Measurements from ENCODE around the gene ANGPTL5.
"Not testable (repeated sequence)": the region's sequence is repeated elsewhere in the genome, so short reads cannot be mapped to it uniquely, and the experiment has no call there.

The ANGPTL5 gene

DNA sequence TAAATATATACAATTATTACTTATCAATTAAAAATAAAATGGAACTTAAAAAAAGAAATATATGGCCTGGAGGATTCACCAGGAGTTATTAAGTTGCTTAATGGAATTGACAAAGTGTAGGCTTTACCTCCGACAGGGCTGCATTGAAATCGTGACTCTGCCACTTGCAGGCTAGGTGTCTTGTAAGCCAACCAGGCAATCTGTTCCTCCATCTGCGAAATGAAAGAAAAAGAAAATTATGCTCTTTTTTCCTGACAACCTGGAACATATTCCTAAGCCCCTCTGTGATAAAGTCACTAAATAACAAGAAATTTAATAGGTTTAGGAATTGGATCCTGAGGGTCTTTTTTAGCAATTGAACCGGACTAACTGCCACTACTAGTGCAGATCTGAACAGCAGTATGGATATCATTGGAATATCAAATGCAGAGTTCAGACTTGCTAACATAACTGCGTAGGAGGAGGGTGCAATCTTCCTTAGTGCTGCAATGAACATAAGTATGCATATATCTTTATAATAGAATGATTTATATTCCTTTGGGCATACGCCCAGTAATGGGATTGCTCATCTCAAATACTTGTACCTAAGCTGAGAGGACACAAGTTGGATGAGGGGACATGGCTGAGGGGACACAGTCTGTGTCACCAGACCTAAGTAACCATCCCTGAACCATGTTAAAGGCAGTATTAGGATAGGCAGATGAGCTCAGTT, 44.0 kb downstream of the ANGPTL5 start:
- in situ Hi-C loops (cut with HindIII; ENCODE audit: low pct_unique_long_range_greater_than_20kb, low sequenced_read_pairs) = no loop called here

DNA sequence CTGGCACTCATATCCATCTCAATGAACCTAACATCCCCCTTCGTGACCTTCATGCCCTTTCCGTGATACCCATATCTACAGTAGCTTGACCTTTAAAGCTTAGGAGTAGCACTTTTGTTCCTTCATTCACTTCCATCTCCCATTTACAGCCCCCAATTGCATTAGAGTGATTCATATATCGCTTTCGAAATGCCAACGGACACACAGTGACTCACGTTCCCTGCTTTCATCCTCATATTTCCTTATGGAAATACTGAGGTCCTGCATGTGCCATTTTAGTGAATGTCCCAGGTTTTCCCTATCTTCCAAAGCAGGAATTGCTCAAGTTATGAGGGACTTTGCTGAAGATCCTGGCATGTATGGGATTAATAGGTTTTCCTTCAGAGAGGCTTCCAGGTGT, 45.8 kb downstream of the ANGPTL5 start:
- no peak for DNase-seq (ENCODE audit: low read depth in 1 of 2, low spot score in 1 of 2)
- in situ Hi-C loops (cut with HindIII; ENCODE audit: low pct_unique_long_range_greater_than_20kb, low sequenced_read_pairs) = no loop called here
- TF ChIP-seq JUND (IDR thresholded peaks at IDR 0.05; ENCODE audit: low read depth) = no peak

More for the DNA sequence above, 44.0 kb downstream of the ANGPTL5 start:
- no peak for TF ChIP-seq JUND (IDR thresholded peaks at IDR 0.05; ENCODE audit: low read depth)
- DNase-seq (ENCODE audit: low read depth in 1 of 2, low spot score in 1 of 2) = no peak

DNA sequence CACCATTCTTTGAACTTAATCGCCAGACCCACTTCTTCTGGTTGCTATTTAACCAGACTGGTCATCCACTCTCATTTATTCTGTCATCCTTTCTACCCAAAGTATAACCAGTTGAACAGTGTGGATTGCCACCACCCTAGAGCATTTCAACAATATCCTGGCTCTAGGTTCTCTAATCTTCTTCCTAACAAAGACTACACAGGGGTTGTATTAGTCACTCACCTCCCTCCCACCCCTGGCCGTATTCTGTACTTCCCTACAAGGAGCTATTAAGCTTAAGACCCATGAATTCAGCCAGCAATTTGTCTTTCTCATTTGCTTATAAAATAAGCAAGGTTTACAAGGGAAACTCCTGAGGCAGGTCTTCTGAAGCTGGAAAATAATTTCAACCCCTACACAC, 48.4 kb downstream of the ANGPTL5 start:
- DNase-seq (ENCODE audit: low read depth in 1 of 2, low spot score in 1 of 2) = no peak
- TF ChIP-seq JUND (IDR thresholded peaks at IDR 0.05; ENCODE audit: low read depth) = no peak
- in situ Hi-C loops (cut with HindIII; ENCODE audit: low pct_unique_long_range_greater_than_20kb, low sequenced_read_pairs) = no loop called here

DNA sequence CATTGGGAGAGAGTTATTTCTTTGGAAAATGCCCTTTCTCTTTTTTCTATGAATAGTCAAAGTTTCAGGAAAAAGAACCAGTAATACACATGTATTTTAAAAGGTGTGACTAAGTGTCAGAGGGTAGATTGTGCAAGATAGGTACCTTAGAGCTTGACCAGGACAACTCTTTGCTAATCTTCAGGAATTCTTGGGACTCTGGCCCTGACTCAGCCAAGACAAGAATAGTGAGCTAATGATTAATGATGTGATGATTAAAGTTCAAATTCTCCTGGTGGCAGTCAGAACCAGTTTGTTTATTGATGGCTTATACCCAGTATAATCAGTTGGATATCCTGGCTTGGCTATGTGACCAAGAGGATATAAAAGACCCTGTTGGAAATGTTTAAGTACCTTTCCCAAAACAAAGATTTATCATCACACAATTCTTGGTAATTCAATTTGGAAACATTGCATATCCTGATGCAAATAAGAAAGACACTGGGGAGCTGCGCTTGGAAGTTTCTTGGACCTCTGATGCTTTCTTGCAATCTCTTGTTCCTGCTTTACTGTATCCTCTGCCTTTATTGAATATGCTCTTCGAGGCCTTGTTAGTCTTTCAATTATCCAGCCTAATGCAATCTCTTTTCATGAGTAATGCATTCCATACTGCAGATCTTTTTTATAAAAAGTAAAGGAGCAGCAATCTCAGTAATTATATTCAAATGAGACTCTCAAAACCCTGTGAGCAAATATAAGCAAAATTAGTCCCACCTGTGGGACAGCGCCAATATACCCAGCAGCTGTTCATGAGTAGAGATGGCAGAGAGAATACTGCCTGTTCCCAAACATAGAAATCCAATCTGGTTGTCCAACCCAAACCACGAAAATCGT, 49.5 kb downstream of the ANGPTL5 start:
- in situ Hi-C loops (cut with HindIII; ENCODE audit: low pct_unique_long_range_greater_than_20kb, low sequenced_read_pairs) = no loop called here
- no peak for DNase-seq (ENCODE audit: low read depth in 1 of 2, low spot score in 1 of 2)
- TF ChIP-seq JUND (IDR thresholded peaks at IDR 0.05; ENCODE audit: low read depth) = no peak

DNA sequence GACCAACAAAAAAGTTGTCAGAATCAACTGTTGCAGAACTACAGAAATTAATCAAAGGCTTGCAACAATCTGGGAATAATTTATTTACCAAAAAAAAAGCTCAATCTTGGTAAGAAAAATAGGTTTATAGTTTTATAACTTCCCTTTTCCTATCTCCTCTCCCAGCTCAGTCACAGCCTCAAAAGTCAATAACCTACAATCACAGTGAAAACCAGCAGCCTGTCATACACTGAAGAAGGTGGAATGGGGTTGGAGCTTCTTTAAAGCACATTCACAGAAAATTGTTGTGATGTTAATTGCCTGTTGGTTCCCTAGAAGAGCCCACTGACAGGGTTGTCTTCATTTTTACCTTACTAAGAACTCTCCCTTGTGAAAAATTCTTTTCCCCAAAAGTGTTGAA, 52.2 kb downstream of the ANGPTL5 start:
- in situ Hi-C loops (cut with HindIII; ENCODE audit: low pct_unique_long_range_greater_than_20kb, low sequenced_read_pairs) = no loop called here
- DNase-seq (ENCODE audit: low read depth in 1 of 2, low spot score in 1 of 2) = no peak
- no peak for TF ChIP-seq JUND (IDR thresholded peaks at IDR 0.05; ENCODE audit: low read depth)

DNA sequence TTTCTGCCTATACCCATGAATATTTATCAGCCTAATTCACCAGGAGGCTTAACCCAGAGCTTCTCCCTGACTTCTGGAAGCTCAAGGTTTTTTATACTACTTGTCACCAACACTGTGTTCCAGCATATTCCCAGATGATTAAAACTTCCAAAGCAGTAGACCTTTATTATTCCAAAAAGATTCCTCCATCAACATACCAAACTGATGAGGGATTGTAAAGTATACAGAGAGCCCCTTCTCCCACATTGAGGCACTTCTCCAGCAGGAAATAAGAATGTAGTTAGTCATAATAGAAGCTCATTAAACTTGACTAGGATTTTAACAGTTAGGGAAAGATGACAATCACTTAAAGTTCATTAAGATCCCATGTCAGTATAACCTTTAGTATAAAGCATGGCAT, 53.0 kb downstream of the ANGPTL5 start:
- no peak for TF ChIP-seq JUND (IDR thresholded peaks at IDR 0.05; ENCODE audit: low read depth)
- DNase-seq (ENCODE audit: low read depth in 1 of 2, low spot score in 1 of 2) = no peak
- in situ Hi-C loops (cut with HindIII; ENCODE audit: low pct_unique_long_range_greater_than_20kb, low sequenced_read_pairs) = no loop called here

DNA sequence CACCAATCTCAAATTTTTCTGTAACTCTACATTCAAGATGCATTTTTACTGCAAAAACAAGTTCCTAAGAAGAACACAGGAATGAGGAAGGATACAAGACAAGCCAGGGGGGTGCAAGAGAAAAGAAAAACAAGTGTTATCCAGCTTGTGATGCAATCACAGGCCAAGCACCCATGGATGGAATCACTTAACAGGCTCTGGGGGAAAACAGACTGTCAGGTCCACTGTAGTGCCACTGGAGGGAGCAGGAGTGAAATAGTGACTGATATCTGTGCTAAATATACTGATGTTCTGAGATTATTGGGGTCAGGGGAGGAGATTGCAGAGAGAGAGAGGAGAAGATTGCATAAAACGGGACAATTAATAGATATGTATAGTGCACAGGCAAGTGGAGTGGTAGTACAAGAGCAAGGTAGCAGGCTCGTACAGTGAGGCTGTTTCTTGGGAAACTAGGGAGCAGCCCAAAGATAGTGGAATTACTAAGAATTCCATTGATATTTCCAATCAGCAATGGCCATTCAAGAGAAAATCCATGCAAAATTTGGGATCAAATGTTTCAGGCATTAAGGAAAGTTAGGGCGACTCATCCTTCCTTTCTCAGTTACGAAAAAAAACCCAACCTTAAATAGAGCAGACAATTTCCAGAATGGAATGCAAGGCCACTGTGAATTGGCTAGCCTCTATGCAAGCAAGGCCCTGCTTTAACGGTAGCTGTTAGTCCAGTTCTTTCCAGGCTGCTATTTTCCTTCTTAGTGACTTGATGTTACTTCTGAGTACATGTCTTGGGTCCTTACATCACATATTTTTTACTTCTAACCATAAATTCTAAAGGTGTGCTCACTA, 53.7 kb downstream of the ANGPTL5 start:
- in situ Hi-C loops (cut with HindIII; ENCODE audit: low pct_unique_long_range_greater_than_20kb, low sequenced_read_pairs) = no loop called here
- DNase-seq (ENCODE audit: low read depth in 1 of 2, low spot score in 1 of 2) = peak; percentile 18 to 77
- TF ChIP-seq JUND (IDR thresholded peaks at IDR 0.05; ENCODE audit: low read depth) = no peak

DNA sequence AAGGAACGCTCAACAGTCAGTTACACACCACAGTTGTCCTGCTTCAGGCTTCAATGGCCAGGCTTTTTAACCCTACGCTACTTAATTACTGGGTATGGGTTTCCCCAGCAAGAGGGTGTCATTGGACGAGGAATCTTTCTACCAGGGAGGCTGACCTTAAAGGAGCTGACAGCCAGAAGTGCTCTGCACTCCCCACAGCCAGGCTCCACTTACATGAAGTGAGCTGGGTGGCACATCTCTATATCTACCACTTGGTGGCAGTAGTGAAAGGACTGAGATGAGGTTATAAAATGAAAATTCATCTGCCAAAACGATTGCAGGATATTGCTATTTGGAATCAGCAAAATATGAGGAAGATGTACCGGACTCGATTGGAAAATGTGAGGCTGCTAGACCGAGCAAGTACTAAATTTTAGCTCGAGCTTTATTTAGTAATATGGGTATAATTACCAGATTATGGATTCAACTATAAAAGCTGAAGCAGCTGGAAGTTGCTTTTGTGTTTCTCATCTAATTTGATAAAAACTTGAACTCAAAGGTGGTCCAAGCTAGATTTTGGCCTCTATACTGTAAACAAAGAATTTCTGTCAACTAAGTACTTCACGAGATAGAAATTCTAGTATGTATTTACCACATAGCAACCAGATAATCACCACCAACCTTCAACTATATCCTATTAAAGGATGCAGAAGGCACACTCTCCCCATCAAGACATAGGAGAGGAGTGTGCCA, 55.5 kb downstream of the ANGPTL5 start:
- TF ChIP-seq JUND (IDR thresholded peaks at IDR 0.05; ENCODE audit: low read depth) = no peak
- DNase-seq (ENCODE audit: low read depth in 1 of 2, low spot score in 1 of 2) = peak; percentile 65 to 84
- in situ Hi-C loops (cut with HindIII; ENCODE audit: low pct_unique_long_range_greater_than_20kb, low sequenced_read_pairs) = no loop called here

DNA sequence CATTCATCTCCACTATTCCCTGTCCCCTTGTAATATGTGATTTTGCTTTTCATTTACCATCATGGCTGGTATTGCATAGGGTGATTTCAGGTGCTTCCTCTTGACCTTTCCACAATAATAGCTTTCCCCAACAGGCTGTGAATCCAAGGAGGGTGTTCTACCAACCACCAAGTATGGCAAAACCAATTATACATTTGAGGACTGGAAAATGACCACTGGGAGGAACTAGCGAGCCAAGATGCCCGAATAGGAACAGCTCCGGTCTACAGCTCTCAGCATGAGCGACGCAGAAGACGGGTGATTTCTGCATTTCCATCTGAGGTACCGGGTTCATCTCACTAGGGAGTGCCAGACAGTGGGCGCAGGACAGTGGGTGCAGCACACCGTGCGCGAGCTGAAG, 64.1 kb downstream of the ANGPTL5 start:
- peak; percentile 14 to 73 for DNase-seq (ENCODE audit: low read depth in 1 of 2, low spot score in 1 of 2)
- in situ Hi-C loops (cut with HindIII; ENCODE audit: low pct_unique_long_range_greater_than_20kb, low sequenced_read_pairs) = not testable (repeated sequence)

DNA sequence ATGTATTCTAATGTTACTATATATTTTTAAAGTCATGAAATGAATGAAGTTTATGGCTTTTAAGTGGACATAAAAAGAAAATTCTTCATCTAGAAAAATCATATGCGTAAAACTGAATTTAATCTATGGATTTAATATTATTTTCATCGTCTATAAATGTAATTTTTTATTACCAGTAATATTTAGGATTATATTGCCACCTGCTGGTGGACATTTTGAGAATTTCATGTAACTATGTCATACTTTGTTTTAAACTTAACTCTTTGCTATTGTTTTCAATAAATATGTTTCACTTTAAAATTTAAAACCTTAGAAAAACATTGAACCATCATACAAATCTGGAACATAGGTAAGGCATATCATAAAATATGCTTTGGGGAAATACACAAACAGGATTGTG, 68.1 kb downstream of the ANGPTL5 start:
- TF ChIP-seq JUND (IDR thresholded peaks at IDR 0.05; ENCODE audit: low read depth) = no peak
- in situ Hi-C loops (cut with HindIII; ENCODE audit: low pct_unique_long_range_greater_than_20kb, low sequenced_read_pairs) = no loop called here
- DNase-seq (ENCODE audit: low read depth in 1 of 2, low spot score in 1 of 2) = peak in 1 of 2 experiments; percentile 64

DNA sequence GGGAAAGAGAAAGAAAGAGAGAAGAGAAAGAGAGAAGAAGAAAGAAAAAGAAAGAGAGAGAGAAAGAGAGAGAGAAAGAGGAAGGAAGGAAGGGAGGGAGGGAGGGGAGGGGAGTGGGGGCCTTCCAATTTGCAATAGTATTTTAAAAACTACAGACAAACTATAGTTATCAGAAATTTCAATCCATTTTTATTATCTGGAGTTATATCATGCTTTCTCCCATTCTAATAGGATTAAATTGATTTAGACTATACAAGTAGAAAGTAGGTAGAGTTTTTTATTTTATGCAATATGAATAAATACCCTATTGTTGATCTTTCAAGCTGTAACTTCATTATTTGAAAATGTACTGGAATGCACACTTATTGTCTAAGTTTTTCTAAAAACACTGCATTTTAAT, 71.7 kb downstream of the ANGPTL5 start:
- no peak for DNase-seq (ENCODE audit: low read depth in 1 of 2, low spot score in 1 of 2)
- in situ Hi-C loops (cut with HindIII; ENCODE audit: low pct_unique_long_range_greater_than_20kb, low sequenced_read_pairs) = no loop called here
- no peak for TF ChIP-seq JUND (IDR thresholded peaks at IDR 0.05; ENCODE audit: low read depth)

DNA sequence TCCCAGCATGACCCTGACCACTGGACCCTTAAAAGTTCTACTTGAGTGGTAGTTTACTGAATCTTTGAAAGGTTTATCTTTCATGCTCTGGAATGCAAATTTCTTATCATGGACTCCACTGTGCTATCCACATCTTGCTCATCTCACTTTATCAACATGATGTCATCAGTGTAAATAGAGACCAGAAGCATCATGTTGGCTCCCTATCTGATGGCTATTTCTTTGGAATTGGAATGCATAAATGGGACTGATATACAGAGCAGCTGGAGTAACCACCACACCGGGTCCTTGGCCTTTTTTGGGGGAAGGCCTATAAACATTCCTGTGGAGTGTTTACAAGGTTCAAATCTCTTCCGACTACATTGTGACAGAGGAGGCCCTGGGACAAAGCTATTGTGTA, 75.6 kb downstream of the ANGPTL5 start:
- no peak for TF ChIP-seq JUND (IDR thresholded peaks at IDR 0.05; ENCODE audit: low read depth)
- in situ Hi-C loops (cut with HindIII; ENCODE audit: low pct_unique_long_range_greater_than_20kb, low sequenced_read_pairs) = no loop called here
- DNase-seq (ENCODE audit: low read depth in 1 of 2, low spot score in 1 of 2) = no peak
